ENCODE measurements around the gene TMEM190.

GRCh38 chr19:55344444-55344843 is 32.2 kb upstream of the TMEM190 start:
- TF ChIP-seq CTCF (conservative IDR thresholded peaks at IDR 0.05; ENCODE audit: low read depth, low read length) (no peak), EZH2 (IDR thresholded peaks at IDR 0.05; ENCODE audit: borderline replicate concordance, low read depth, low read length, poor library complexity, severe bottlenecking) (no peak)

Data from A673 (cell line).